Measurements from ENCODE around the gene SENP1.

SENP1 gene

DNA sequence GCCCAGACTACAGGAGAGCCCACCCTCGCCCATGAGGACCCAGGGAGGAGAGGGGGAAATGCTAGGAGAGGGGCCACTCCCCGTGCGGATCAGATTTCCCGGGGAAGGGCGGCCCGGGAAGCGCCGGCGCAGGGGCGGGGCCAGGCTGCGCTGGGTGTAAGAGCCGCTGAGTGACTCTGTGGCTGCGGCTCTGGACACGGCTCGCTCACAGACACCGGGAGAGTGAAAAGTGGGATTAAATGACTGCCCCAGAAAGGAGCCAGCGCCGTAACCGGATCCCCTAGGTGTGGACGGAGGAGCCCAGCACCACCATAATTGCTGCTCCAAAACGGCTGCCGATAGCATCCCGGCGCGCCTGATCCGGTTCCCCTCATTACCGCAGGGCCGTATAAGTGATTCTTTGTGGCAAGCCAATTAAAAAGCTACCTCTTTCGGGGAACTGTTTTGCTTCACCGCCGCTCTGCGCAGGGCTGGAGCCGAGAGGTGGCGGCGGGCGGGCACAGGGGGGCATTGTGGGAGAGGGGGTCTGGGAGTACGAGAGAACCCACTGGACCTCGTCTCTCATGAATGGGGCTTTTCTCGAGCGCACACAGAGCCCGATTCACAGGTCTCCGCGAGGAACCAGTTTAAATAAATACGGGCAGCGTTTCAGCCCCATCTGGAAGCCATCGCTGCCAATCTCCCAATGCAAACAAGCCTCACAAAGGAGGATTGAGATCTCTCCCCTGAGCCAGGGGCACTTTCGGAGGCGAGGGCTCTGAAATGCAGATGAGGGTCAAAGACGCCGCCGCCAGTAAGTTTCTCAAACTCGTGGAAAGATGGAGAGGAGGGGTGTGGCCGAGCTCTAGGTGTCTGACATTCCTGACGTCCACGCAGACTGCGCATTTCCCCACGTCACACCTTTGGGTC lies 104.1 kb downstream of the SENP1 start:
- TF ChIP-seq, protein P1, sequence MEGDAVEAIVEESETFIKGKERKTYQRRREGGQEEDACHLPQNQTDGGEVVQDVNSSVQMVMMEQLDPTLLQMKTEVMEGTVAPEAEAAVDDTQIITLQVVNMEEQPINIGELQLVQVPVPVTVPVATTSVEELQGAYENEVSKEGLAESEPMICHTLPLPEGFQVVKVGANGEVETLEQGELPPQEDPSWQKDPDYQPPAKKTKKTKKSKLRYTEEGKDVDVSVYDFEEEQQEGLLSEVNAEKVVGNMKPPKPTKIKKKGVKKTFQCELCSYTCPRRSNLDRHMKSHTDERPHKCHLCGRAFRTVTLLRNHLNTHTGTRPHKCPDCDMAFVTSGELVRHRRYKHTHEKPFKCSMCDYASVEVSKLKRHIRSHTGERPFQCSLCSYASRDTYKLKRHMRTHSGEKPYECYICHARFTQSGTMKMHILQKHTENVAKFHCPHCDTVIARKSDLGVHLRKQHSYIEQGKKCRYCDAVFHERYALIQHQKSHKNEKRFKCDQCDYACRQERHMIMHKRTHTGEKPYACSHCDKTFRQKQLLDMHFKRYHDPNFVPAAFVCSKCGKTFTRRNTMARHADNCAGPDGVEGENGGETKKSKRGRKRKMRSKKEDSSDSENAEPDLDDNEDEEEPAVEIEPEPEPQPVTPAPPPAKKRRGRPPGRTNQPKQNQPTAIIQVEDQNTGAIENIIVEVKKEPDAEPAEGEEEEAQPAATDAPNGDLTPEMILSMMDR (IDR thresholded peaks at IDR 0.05; ENCODE audit: unreplicated experiment in 3 of 3), result no peak
- peaks cover 91% of the 10 kb centered on the region for H3K27me3 Mint-ChIP-seq (ENCODE audit: low read depth)
- peak overlapping the region; percentile 88 for H3K4me3 Mint-ChIP-seq
- peaks cover 57% of the 10 kb centered on the region for H3K4me1 Mint-ChIP-seq
- no peaks in the 10 kb centered on the region for H3K9me3 Mint-ChIP-seq
- peaks cover 18% of the 10 kb centered on the region for H3K36me3 Mint-ChIP-seq (ENCODE audit: low read depth)
- H3K27ac Mint-ChIP-seq, result peak overlapping the region in 2 of 3 experiments; percentile 41 to 65

DNA sequence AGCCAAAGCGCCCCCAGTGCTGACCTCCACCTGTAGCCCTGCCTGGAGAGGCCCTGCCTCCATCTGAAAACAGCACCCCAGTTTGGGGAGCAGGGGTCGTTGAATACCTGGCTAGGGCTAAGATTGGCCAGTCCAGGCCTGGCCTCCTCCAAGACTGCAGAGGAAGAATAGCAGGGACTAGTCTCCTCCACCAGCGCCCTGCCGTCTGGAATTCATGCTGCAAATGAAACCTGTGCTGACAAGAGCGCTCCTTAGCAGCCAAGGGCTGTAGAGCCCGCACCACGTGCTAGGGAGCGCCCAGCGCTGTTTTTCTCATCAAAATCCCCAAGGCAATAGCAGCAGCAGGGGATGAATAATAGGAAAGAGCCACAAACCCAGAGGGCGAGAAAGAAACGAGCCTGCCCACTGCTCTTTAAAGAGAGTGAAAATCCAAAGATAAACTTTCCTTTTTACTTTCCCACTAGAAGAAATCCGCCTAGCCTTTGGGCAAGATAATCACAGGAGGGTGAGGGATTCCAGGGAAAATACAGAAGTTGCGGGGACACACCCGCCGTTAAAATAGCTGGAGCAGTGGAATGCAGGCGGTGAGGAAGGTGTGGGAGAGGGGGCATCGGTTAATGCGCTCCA lies 104.9 kb downstream of the SENP1 start:
- TF ChIP-seq, protein P1 (IDR thresholded peaks at IDR 0.05; ENCODE audit: unreplicated experiment in 3 of 3), result no peak
- Mint-ChIP-seq H3K4me3 (peak overlapping the region; percentile 88), H3K36me3 (ENCODE audit: low read depth) (peaks cover 24% of the 10 kb centered on the region)

DNA sequence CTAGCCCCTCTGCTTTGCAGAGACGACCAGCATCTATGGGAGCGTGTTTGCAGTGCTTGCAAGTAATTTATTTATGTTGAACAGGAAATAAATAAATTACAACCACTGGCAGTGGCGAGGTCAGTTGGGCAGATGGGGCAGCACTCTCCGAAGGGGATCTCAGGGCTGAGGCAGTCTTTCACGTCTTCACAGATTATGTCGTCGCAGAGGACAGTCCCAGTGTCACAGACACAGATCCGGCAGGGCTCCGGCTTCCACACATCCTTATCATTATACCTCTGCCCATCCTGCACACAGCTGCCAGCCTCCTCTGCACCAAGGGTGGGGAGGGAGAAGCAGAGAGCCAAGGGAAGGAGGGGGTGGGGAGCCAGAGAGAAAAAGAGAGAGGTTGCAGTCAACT lies 106.1 kb downstream of the SENP1 start:
- Mint-ChIP-seq H3K4me3 (peak overlapping the region in 1 of 3 experiments; percentile 46), H3K27me3 (ENCODE audit: low read depth) (peaks cover 82% of the 10 kb centered on the region), H3K4me1 (peaks cover 67% of the 10 kb centered on the region), H3K9me3 (no peaks in the 10 kb centered on the region), H3K36me3 (ENCODE audit: low read depth) (peaks cover 35% of the 10 kb centered on the region), H3K27ac (no peak overlapping the region)
- TF ChIP-seq, protein P1 (IDR thresholded peaks at IDR 0.05; ENCODE audit: unreplicated experiment in 3 of 3), result no peak

More for the DNA sequence above, 104.9 kb downstream of the SENP1 start:
- H3K27me3 Mint-ChIP-seq (ENCODE audit: low read depth), result peaks cover 90% of the 10 kb centered on the region
- H3K9me3 Mint-ChIP-seq, result no peaks in the 10 kb centered on the region
- H3K4me1 Mint-ChIP-seq, result peaks cover 62% of the 10 kb centered on the region
- H3K27ac Mint-ChIP-seq, result peak overlapping the region in 2 of 3 experiments; percentile 31 to 41

DNA sequence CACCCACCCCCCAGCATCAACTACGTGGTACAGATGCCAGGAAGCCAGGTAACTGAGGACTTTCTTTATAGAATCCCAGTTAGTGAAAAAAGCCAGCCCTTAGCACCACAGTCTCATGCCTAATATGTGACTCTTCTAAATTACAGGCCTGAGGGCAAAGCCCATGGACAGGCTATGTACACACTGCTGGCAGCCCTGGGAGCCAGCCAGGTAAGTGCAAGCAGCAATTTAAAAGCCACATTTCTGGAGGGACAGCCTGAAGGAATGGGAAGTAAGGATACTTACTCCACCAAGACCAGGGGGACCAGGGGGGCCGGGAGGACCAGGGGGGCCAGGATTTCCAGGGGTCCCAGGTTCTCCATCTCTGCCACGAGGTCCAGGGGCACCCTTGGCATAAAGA lies 108.6 kb downstream of the SENP1 start:
- Mint-ChIP-seq H3K4me1 (peaks cover 51% of the 10 kb centered on the region), H3K36me3 (ENCODE audit: low read depth) (peaks cover 51% of the 10 kb centered on the region), H3K27ac (no peak overlapping the region), H3K9me3 (no peaks in the 10 kb centered on the region), H3K27me3 (ENCODE audit: low read depth) (peaks cover 66% of the 10 kb centered on the region), H3K4me3 (no peak overlapping the region)
- TF ChIP-seq, protein P1 (IDR thresholded peaks at IDR 0.05; ENCODE audit: unreplicated experiment in 3 of 3), result no peak

DNA sequence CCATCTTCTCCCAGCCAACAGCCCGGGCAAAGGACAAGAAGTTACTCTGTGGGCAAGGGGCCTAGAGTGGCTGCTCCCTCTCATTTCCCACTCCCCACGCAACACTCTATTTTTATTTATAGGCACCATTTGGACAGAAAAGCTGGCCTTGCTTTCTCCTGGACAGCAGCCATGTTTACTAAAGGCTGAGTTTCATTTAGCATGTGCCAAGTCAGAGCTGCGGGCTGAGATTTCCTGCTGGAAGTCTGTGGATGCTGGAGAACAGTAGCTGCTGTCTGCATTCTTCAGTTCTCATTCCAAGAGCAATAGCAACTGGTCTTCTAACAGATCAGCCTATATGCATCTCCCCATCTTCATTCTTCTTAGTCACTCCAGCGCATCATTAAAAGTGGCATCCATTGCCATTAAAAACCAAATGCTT lies 109.9 kb downstream of the SENP1 start:
- Mint-ChIP-seq H3K27me3 (ENCODE audit: low read depth) (peaks cover 58% of the 10 kb centered on the region), H3K27ac (no peak overlapping the region), H3K4me1 (peaks cover 50% of the 10 kb centered on the region), H3K4me3 (no peak overlapping the region), H3K9me3 (no peaks in the 10 kb centered on the region), H3K36me3 (ENCODE audit: low read depth) (peaks cover 56% of the 10 kb centered on the region)
- TF ChIP-seq, protein P1 (IDR thresholded peaks at IDR 0.05; ENCODE audit: unreplicated experiment in 3 of 3), result no peak
